NAMALWA (cell line): ENCODE results near the gene HP1BP3.
"Not testable (repeated sequence)": the region's sequence is repeated elsewhere in the genome, so short reads cannot be mapped to it uniquely, and the experiment has no call there.

Experiments used
- DNase-seq: peaks from one replicate; pipeline ENCODE4 v3.0.0-alpha.2; 2015; ENCODE audit warnings: low spot score

HP1BP3 gene

GRCh38 chr1:20726932-20727745 is 60.0 kb downstream of the HP1BP3 start:
- no peak for DNase-seq

DNA sequence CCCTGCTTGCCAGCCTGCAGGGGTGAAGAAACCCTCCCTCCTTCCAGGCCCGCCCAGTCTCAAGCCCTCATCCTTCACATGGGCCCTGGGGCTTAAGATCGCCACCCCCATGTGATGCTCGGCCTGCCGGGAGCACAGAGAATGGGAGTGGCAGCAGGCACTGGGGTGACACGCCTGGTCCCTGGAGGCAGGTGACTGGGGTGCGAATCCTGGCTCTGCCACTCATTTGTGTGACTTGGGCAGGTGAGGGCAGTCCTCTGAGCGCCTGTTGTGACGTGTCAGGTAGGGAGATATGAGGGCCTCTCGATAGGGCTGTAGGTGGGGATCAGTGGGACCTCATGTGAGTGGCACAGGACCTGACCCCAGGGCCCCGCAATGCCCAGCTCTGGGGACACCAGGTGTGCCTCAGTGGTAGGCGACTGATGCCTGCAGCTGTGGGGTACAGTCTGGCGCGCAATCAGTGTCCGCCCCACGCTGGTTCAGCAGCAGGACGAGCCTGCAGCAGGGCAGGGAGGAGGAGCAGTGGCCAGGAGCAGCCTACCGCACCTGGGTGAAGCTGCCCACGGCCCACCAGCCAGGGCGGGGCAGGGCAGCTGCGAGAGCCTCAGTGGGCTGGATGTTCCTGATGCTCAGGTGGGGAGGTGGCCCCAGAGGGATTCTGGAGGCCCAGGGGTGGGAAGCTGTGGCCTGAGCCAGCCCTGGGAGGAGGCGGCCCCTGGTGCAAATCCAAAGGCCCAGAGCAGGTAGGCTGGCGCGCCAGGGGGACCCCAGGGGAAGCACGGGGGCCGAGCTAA is 60.8 kb downstream of the HP1BP3 start:
- no peak for DNase-seq

- no peak for DNase-seq
These were observed 61.7 kb downstream of the HP1BP3 start for GRCh38 chr1:20725189-20726117.

DNA sequence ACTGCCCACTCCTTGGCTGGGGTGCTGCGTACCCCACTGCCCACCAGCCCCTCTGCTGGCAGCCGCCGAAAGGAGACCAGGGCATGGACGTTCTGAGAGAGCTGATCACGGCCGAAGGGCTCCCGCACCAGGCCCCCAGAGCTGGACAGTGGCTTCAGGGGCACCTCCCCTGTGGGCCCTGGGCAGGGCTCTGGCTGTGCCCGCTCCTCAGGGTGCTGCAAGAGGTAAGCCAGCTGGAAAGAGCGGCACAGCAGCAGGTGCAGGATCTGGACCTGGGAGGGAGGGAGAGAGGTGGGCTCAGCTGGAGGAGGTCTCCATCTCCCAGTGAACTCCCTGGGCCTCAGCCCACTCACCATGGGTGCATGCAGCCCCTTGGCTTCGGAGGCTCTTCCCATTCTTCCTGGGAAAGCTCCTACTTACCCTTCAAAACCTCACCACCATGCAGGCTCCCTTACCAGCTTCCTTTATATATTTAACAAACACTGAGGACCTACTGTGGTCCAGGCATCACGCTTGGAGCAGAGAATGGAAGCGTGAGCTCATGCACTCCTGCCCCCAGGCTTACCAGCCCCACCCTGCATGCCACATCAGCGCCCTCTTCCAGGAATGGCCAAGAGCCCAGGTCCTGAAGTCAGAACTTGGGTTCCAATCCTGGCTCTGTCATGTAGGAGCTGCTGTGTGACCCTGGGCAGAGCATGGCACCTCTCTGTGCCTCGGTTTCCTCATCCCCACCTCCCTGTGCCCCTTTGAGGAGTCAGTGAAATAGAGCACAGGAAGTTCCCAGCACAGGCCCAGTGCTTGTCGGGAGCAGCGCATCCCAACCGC is 62.5 kb downstream of the HP1BP3 start:
- DNase-seq, result no peak

DNA sequence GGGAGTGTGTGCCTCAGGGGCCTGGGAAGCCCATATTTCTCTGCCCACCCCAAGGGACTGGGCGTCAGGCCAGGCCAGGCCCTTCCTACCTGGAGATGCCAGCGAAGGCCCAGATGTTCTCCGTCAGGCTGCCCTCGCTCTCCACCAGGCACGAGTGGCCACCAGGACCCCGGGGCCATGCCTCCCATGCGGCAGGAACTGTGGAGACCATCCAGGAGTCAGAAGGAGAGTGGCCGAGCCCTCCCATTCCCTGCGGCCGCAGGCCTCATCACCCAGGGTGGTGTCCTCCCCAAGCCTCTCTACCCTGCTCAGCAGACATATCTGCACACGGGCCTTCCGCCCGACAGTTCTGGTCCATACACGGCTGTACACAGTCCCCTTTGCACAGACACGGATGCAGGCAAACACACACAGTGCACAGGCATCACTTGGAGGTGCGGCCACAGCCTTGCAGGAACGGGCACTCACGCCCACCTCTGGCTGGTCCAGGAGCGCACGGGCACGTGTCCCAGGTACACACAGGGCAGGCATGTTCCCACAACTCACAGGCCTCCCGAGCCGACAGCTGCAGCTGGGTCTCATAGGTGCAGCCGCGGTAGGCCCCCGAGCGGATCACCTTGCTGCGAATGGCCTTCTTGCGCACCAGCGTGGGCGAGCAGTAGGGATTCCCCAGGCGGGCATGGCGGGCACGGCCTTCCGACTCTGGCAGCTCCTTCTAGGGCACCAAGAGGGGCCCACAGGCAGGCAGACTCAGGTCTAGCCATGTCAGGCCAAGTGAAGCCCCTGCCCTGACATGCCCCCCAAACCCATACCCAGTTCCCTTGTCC is 63.4 kb downstream of the HP1BP3 start:
- no peak for DNase-seq

- no peak for DNase-seq
These were observed 64.0 kb downstream of the HP1BP3 start for GRCh38 chr1:20723159-20723536.

- no peak for DNase-seq
These were observed 65.7 kb downstream of the HP1BP3 start for GRCh38 chr1:20721117-20722061.

- no peak for DNase-seq
These were observed 66.4 kb downstream of the HP1BP3 start for GRCh38 chr1:20720631-20721091.

GRCh38 chr1:20719871-20720620 is 67.1 kb downstream of the HP1BP3 start:
- DNase-seq, result no peak

DNA sequence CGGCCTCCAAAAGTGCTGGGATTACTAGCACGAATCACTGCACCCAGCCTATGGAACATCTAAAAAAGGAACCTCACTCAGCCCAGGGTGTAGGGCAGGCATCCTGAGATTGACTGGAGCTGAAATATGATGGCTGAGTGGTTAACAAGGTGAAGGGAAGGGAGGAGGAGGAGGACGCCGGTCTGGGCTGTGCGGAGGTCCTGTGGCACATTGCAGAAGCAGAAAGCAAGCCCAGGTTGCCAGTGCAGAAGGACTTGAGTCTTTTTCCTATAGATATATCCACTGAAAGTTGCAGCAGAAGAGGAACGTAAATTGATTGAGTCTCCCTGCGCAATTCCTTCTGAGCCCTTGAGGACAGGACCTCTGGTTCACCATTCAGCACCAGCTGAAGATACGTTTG is 67.8 kb downstream of the HP1BP3 start:
- DNase-seq, result no peak

DNA sequence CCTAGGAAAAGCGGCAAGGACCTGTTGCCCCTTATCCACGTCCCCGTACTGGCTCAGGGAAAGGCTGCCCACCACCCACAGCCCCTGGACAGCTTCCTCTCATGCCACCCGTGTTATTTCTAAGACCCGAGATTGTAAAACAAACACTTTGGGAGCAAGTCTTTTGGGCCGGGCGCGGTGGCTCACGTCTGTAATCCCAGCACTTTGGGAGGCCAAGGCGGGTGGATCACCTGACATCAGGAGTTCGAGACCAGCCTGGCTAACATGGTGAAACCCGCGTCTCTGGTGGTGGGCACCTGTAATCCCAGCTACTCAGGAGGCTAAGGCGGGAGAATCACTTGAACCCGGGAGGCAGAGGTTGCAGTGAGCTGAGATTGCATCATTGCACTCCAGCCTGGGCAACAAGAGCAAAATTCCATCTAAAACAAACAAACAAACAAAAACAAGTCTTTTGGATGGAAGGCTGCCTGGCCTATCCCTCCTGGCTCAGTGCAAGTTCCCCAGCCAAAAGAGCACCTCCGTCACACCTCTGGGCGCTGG is 68.7 kb downstream of the HP1BP3 start:
- DNase-seq, result not testable (repeated sequence)

GRCh38 chr1:20717452-20718342 is 69.4 kb downstream of the HP1BP3 start, which contains the start of gene KIF17:
TSS of gene KIF17 (minus strand) at chr1:20718007. CDS start at chr1:20717706, 301 bp downstream.
- DNase-seq, result no peak

- DNase-seq, result no peak
These were observed 70.9 kb downstream of the HP1BP3 start for GRCh38 chr1:20716232-20716631.

- DNase-seq, result no peak
These were observed 71.7 kb downstream of the HP1BP3 start for GRCh38 chr1:20715406-20715805.

- no peak for DNase-seq
These were observed 73.7 kb downstream of the HP1BP3 start for GRCh38 chr1:20713440-20713839.

DNA sequence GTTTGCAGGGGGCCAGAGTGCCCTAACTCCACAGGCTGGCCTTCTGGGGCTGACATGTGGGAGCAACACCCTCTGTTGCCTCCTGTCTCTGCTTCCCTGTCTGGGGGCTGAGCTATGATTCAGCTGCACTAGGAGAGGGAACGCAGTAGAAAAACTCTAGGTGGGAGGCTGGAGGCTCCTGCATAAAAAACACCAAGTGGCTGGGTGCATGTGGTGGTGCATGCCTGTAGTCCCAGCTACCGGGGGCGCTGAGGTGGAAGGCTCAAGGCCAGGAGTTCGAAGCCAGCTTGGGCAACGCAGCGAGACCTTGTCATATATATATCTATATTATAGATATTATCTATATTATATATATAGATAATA is 74.9 kb downstream of the HP1BP3 start:
- no peak for DNase-seq
